SK-N-SH (cell line): ENCODE measurements around the gene PLD3.

ENCODE experiments used
- ELF1 ChIP-seq: IDR thresholded peaks from 2 replicates; pipeline ENCODE4 v1.4.0; 2012
- FOXM1 ChIP-seq: IDR thresholded peaks from 2 replicates; pipeline ENCODE4 v1.4.0; 2012; ENCODE audit warnings: low read depth, mild to moderate bottlenecking
- POLR2AphosphoS5 ChIP-seq: IDR thresholded peaks from 2 replicates; pipeline ENCODE4 v1.6.1; 2012; ENCODE audit warnings: low read depth, low read length
- TAF1 ChIP-seq: IDR thresholded peaks from 2 replicates; pipeline ENCODE4 v1.6.1; 2012; ENCODE audit warnings: low read depth, mild to moderate bottlenecking, low read length, moderate library complexity, borderline replicate concordance
- TF ChIP-seq, protein P1 (sequence below): fragments of 200-600 bp; sonication (generic); IDR thresholded peaks from 2 replicates; pipeline ENCODE4 v1.6.1; 2017; ENCODE audit warnings: antibody characterized with exemption, mild to moderate bottlenecking, moderate library complexity
- TF ChIP-seq, protein P2 (sequence below): IDR thresholded peaks from 2 replicates; pipeline ENCODE4 v1.4.0; 2012; ENCODE audit warnings: low read depth, borderline replicate concordance

DNA sequence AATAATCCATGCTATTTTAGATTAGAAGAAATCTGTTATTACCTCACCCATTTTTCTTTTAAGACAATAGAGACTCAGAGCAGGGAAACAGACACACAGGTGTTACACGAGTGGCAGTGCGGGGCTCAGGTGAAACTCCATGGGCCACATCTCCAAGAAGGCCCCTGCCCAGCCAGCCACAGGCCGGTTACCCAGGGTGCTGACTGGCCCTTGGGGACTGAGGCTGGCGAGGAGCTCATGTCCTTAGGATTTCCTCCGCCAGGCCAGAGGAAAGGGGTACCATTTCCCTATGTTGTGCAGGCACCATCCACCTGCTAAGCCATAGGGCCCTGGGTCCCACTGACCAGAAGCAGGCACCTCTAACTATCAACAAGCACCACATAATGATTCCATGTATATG lies 10.9 kb upstream of the PLD3 start:
- no peak for TF ChIP-seq ELF1
- TF ChIP-seq, protein P1, sequence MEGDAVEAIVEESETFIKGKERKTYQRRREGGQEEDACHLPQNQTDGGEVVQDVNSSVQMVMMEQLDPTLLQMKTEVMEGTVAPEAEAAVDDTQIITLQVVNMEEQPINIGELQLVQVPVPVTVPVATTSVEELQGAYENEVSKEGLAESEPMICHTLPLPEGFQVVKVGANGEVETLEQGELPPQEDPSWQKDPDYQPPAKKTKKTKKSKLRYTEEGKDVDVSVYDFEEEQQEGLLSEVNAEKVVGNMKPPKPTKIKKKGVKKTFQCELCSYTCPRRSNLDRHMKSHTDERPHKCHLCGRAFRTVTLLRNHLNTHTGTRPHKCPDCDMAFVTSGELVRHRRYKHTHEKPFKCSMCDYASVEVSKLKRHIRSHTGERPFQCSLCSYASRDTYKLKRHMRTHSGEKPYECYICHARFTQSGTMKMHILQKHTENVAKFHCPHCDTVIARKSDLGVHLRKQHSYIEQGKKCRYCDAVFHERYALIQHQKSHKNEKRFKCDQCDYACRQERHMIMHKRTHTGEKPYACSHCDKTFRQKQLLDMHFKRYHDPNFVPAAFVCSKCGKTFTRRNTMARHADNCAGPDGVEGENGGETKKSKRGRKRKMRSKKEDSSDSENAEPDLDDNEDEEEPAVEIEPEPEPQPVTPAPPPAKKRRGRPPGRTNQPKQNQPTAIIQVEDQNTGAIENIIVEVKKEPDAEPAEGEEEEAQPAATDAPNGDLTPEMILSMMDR, result no peak
- no peak for TF ChIP-seq FOXM1
- no peak for TF ChIP-seq POLR2AphosphoS5
- TF ChIP-seq, protein P2, sequence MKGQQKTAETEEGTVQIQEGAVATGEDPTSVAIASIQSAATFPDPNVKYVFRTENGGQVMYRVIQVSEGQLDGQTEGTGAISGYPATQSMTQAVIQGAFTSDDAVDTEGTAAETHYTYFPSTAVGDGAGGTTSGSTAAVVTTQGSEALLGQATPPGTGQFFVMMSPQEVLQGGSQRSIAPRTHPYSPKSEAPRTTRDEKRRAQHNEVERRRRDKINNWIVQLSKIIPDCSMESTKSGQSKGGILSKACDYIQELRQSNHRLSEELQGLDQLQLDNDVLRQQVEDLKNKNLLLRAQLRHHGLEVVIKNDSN, result no peak
- TF ChIP-seq TAF1, result no peak
